Glutamatergic neuron (in vitro differentiated cells): ENCODE measurements around the gene CNIH2. TPM values are rescaled to one million over a fixed set of nuclear protein-coding genes. Genes with fewer than 3 reads are reported as not detected.

ENCODE experiments used
- DNase-seq: peaks from one replicate; pipeline ENCODE4 v3.0.0; 2022
- H3K27ac Mint-ChIP-seq: one replicate; pipeline ENCODE4 v1.8.0; 2020; ENCODE audit warnings: mild to moderate bottlenecking, mixed read lengths, inconsistent platforms; ENCODE audit not compliant: unreplicated experiment
- H3K27me3 Mint-ChIP-seq: one replicate; pipeline ENCODE4 v1.8.0; 2020; ENCODE audit warnings: mild to moderate bottlenecking, moderate library complexity, mixed read lengths, inconsistent platforms; ENCODE audit not compliant: unreplicated experiment
- H3K36me3 Mint-ChIP-seq: one replicate; pipeline ENCODE4 v1.8.0; 2020; ENCODE audit warnings: mild to moderate bottlenecking, mixed read lengths, inconsistent platforms; ENCODE audit not compliant: unreplicated experiment
- H3K4me1 Mint-ChIP-seq: one replicate; pipeline ENCODE4 v1.8.0; 2020; ENCODE audit warnings: mild to moderate bottlenecking, low read depth, mixed read lengths, inconsistent platforms; ENCODE audit not compliant: unreplicated experiment
- H3K4me3 Mint-ChIP-seq: one replicate; pipeline ENCODE4 v1.8.0; 2020; ENCODE audit warnings: mild to moderate bottlenecking, mixed read lengths, inconsistent platforms; ENCODE audit not compliant: unreplicated experiment
- H3K9me3 Mint-ChIP-seq: one replicate; pipeline ENCODE4 v1.8.0; 2020; ENCODE audit warnings: mild to moderate bottlenecking, moderate library complexity, mixed read lengths, inconsistent platforms; ENCODE audit not compliant: unreplicated experiment
- total RNA-seq: library from RNA; stranded (reverse); fragmentation: NEBNext Ultra II Directional; extraction: Animal tissue kit (Norgen Biotek cat#: 25700); gene quantifications from one replicate; pipeline ENCODE4 v1.2.1, GENCODE V29; 2021; ENCODE audit not compliant: unreplicated experiment
- TF ChIP-seq, protein P1 (sequence below): fragments of 200-600 bp; sonication (generic); IDR thresholded peaks from one replicate; pipeline ENCODE4 v1.5.0; 2021; ENCODE audit not compliant: partially characterized antibody, unreplicated experiment

Gene CNIH2
- total RNA-seq, 1 donor from 2014 or later, result 61.3 TPM

DNA sequence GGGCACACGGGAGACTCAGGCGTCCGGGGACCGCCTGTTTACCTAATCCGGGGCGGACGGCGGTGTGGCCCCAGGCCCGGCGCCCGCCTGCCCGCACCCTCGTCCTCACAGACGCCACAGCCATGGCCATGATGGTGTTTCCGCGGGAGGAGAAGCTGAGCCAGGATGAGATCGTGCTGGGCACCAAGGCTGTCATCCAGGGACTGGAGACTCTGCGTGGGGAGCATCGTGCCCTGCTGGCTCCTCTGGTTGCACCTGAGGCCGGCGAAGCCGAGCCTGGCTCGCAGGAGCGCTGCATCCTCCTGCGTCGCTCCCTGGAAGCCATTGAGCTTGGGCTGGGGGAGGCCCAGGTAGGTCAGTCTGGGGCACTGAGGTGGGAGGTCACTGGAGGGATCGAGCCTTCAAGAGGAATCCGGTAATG, 19.5 kb upstream of the CNIH2 start:
- peaks cover 7% of the 10 kb centered on the region for H3K9me3 Mint-ChIP-seq
- TF ChIP-seq, protein P1, sequence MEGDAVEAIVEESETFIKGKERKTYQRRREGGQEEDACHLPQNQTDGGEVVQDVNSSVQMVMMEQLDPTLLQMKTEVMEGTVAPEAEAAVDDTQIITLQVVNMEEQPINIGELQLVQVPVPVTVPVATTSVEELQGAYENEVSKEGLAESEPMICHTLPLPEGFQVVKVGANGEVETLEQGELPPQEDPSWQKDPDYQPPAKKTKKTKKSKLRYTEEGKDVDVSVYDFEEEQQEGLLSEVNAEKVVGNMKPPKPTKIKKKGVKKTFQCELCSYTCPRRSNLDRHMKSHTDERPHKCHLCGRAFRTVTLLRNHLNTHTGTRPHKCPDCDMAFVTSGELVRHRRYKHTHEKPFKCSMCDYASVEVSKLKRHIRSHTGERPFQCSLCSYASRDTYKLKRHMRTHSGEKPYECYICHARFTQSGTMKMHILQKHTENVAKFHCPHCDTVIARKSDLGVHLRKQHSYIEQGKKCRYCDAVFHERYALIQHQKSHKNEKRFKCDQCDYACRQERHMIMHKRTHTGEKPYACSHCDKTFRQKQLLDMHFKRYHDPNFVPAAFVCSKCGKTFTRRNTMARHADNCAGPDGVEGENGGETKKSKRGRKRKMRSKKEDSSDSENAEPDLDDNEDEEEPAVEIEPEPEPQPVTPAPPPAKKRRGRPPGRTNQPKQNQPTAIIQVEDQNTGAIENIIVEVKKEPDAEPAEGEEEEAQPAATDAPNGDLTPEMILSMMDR, result no peak
- no peak for DNase-seq
- peaks cover 8% of the 10 kb centered on the region for H3K36me3 Mint-ChIP-seq
- peaks cover 15% of the 10 kb centered on the region for H3K4me1 Mint-ChIP-seq
- peaks cover 14% of the 10 kb centered on the region for H3K27me3 Mint-ChIP-seq
- peak overlapping the region; percentile 79 for H3K4me3 Mint-ChIP-seq
- no peak overlapping the region for H3K27ac Mint-ChIP-seq

DNA sequence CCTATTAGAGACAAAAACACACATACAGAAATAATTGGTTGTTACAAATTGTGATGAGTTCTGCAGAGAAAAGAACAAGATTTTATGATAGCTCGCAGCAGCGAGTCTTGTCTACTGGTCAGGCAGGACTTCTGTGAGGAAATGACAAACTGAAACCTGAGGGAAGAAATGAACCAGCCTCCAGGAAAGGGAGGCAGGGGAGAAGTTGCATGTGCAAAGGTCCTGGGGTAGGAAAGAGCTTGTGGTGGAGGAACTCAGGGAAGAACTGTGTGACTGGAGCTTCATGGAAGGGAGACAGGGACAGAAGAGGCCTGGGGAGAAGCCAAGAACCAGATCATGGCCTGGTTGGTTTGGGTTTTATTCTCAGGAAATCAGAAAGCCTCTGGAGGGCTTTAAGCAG, 18.8 kb upstream of the CNIH2 start:
- peak overlapping the region; percentile 66 for H3K27ac Mint-ChIP-seq
- TF ChIP-seq, protein P1, result no peak
- peaks cover 13% of the 10 kb centered on the region for H3K4me1 Mint-ChIP-seq
- H3K4me3 Mint-ChIP-seq, result peak overlapping the region; percentile 79
- H3K9me3 Mint-ChIP-seq, result peaks cover 8% of the 10 kb centered on the region
- H3K27me3 Mint-ChIP-seq, result peaks cover 14% of the 10 kb centered on the region
- peaks cover 8% of the 10 kb centered on the region for H3K36me3 Mint-ChIP-seq
- no peak for DNase-seq

DNA sequence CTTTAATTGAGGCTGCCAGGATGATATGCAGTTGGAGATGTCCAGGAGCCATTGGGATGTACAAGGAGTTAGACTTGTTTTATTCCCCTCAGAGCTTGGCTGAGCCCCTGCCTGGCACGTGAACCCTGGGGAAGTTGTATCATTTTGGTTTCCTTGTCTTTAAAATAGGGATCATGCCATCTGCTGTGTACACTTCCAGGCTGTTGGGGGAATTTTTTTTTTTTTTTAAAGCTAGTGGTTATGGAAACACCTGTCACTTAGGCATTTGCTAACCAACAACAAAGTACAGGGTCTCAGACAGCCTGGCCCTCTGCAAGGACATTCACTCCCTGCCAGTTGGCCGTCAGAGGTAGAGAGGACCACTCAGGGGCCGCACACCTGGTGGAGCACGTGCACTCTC, 18.0 kb upstream of the CNIH2 start:
- Mint-ChIP-seq H3K4me1 (peaks cover 13% of the 10 kb centered on the region), H3K36me3 (peaks cover 8% of the 10 kb centered on the region), H3K27me3 (peaks cover 14% of the 10 kb centered on the region), H3K4me3 (peak overlapping the region; percentile 79), H3K9me3 (peaks cover 9% of the 10 kb centered on the region), H3K27ac (peak overlapping the region; percentile 62)
- DNase-seq, result no peak
- TF ChIP-seq, protein P1, result no peak

DNA sequence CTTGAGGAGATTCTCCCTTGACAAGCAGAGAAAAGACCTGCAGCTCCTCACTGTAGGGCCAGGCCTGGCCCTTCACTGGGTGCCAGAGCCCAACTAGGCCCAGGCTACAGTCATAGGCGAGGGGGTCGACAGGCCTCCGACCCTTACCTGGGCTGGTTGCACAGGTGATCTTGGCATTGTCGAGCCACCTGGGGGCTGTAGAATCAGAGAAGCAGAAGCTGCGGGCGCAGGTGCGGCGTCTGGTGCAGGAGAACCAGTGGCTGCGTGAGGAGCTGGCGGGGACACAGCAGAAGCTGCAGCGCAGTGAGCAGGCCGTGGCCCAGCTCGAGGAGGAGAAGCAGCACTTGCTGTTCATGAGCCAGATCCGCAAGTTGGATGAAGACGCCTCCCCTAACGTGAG, 16.4 kb upstream of the CNIH2 start:
- no peak overlapping the region for H3K27ac Mint-ChIP-seq
- peaks cover 12% of the 10 kb centered on the region for H3K27me3 Mint-ChIP-seq
- H3K4me3 Mint-ChIP-seq, result no peak overlapping the region
- DNase-seq, result no peak
- peaks cover 12% of the 10 kb centered on the region for H3K4me1 Mint-ChIP-seq
- TF ChIP-seq, protein P1, result no peak
- H3K9me3 Mint-ChIP-seq, result peaks cover 9% of the 10 kb centered on the region
- peaks cover 8% of the 10 kb centered on the region for H3K36me3 Mint-ChIP-seq

DNA sequence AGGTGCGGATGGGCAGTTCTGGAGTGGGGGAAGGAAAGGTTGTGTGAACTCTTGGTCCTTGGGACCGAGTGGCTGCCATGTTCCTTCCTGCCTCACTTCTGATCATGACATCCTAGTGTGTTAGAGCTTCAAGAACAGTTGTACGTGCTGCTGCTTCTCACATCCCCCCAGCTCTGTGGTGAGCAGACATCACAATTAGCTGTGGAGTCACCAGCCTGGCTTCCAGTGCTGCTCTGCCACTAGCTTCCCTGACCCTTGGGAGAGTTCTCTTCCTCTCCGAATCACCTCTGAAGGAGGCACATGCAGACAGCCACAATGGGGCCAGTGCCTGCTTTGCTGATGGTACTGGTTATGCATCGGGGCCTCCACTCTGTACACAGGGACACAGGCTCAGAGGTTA, 15.8 kb upstream of the CNIH2 start:
- TF ChIP-seq, protein P1, result no peak
- DNase-seq, result no peak
- no peak overlapping the region for H3K27ac Mint-ChIP-seq
- H3K27me3 Mint-ChIP-seq, result peaks cover 7% of the 10 kb centered on the region
- peaks cover 14% of the 10 kb centered on the region for H3K4me1 Mint-ChIP-seq
- peaks cover 8% of the 10 kb centered on the region for H3K36me3 Mint-ChIP-seq
- H3K9me3 Mint-ChIP-seq, result peaks cover 9% of the 10 kb centered on the region
- H3K4me3 Mint-ChIP-seq, result no peak overlapping the region
